Heart right ventricle (tissue), 16 donors: ENCODE measurements around the gene THAP10. TPM values are rescaled to one million over a fixed set of nuclear protein-coding genes. Genes with fewer than 3 reads are reported as not detected.

Experiments used
- ATAC-seq, 8 donors: fragments of 200-7000 bp; cut with Tn5 transposase; one replicate each; pipeline ENCODE4 v1.9.1; 2020; ENCODE audit warnings: mild to moderate bottlenecking in 8 of 8, moderate library complexity in 8 of 8, moderate number of reproducible peaks in 1 of 8
- DNase-seq, 2 donors: peaks; one replicate each; pipeline ENCODE4 v3.0.0-alpha.2; 2020
- H3K27ac ChIP-seq, 10 donors: fragments of 200-600 bp; sonication (generic) in 2 of 10; one replicate each; pipeline versions ENCODE4 v1.5.0 to v1.8.0; 2020 to 2022; ENCODE audit warnings: mild to moderate bottlenecking in 3 of 10
- H3K27me3 ChIP-seq, 7 donors: fragments of 200-600 bp; one replicate each; pipeline ENCODE4 v1.8.0; 2021 to 2022; ENCODE audit warnings: mild to moderate bottlenecking in 2 of 7
- H3K36me3 ChIP-seq, 9 donors: fragments of 200-600 bp; sonication (generic) in 1 of 9; one replicate each; pipeline versions ENCODE4 v1.5.0 to v1.8.0; 2020 to 2022; ENCODE audit warnings: mild to moderate bottlenecking in 2 of 9
- H3K4me1 ChIP-seq, 9 donors: fragments of 200-600 bp; sonication (generic) in 1 of 9; one replicate each; pipeline versions ENCODE4 v1.5.0 to v1.8.0; 2020 to 2022; ENCODE audit warnings: mild to moderate bottlenecking in 4 of 9
- H3K4me3 ChIP-seq, 10 donors: fragments of 200-600 bp; sonication (generic) in 2 of 10; one replicate each; pipeline versions ENCODE4 v1.5.0 to v1.8.0; 2020 to 2022; ENCODE audit warnings: mild to moderate bottlenecking in 7 of 10, moderate library complexity in 2 of 10
- H3K9me3 ChIP-seq, 11 donors: fragments of 200-600 bp in 10 of 11; sonication (generic) in 2 of 11; one replicate each; pipeline versions ENCODE4 v1.5.0 to v1.8.0; 2013 to 2022; ENCODE audit warnings: mild to moderate bottlenecking in 2 of 11, control low read depth in 1 of 11, moderate library complexity in 1 of 11
- WGBS, 2 donors: extraction: QIAGEN DNeasy Blood & Tissue Kit; methylation state at CpG; one replicate each; pipeline ENCODE4 v1.1.7; 2013; ENCODE audit warnings: inconsistent platforms in 1 of 2; 5-methylcytosine and 5-hydroxymethylcytosine counted together
- intact Hi-C, 10 donors: fragments of 100-400 bp; cut with DNase I; formaldehyde crosslinking; loops; one replicate each; pipeline versions ENCODE4 v1.11.1 to v1.14.2; 2022
- polyA plus RNA-seq, 2 donors: library from polyadenylated mRNA; stranded (reverse); fragments of 200-250 nt; gene quantifications; one replicate each; pipeline ENCODE4 v1.2.3, GENCODE V29; 2013
- total RNA-seq, 10 donors: library from RNA; stranded (reverse); fragmentation: NEBNext Ultra II Directional in 3 of 10; extraction: Animal tissue kit (Norgen Biotek cat#: 25700) in 3 of 10; gene quantifications; one replicate each; pipeline versions ENCODE4 v1.2.1 to v1.2.4, GENCODE V29; 2021 to 2023
- TF ChIP-seq, protein P1 (sequence below), 9 donors: fragments of 200-600 bp; sonication (generic) in 2 of 9; IDR thresholded peaks; one replicate each; pipeline versions ENCODE4 v1.5.0 to v1.8.0; 2021 to 2022; ENCODE audit warnings: antibody characterized with exemption in 9 of 9, mild to moderate bottlenecking in 5 of 9, moderate library complexity in 1 of 9
- donor health status: Arrhythmogenic right ventricular cardiomyopathy.
- donor health status: ischemic (EF 13 %, LVEDD 7.1; RV severe dilation, severe dysfunction).
- donor health status: healthy with polysubstance abuse.
- donor health status: DM: no; HTN: yes; CAD: no.
- donor health status: DM: no; HTN: no; CAD: no.
- donor health status: ischemic (EF 25% LVEDD 6.9; RV normal size, moderate dysfunction).
- donor health status: ischemic (EF 25% LVEDD 5.7; RV mildly dilated, moderate dysfunction).
- donor health status: healthy.
- donor health status: DM: yes; HTN: yes; CAD: no.
- donor health status: Ischemic cardiomyopathy.
- donor health status: ischemic (EF 35%, LVEDD 5.7; RV mildly dilated, moderate dysfunction).
- donor health status: nonischemic (EF 11% LVEDD 7.7; RV severe dilation, severe dysfunction).
- donor health status: DM: yes; HTN: yes; CAD: no.
- donor health status: PGD.
- donor health status: ischemic (EF 29% LVEDD 5.4; RV normal size, mild dysfunction).
- donor health status: nonischemic (EF 23%, LVEDD 6.1; RV moderate dilation, normal function).

THAP10 gene
- total and polyA plus RNA-seq, 12 donors = 1.2 to 7.0 (median 4.4) TPM

GRCh38 chr15:70920981-70921696 lies 28.9 kb upstream of the THAP10 start:
- WGBS, 2 donors = 34 to 52% methylated on average over 1 of the region's 1 CpG
- TF ChIP-seq, protein P1, sequence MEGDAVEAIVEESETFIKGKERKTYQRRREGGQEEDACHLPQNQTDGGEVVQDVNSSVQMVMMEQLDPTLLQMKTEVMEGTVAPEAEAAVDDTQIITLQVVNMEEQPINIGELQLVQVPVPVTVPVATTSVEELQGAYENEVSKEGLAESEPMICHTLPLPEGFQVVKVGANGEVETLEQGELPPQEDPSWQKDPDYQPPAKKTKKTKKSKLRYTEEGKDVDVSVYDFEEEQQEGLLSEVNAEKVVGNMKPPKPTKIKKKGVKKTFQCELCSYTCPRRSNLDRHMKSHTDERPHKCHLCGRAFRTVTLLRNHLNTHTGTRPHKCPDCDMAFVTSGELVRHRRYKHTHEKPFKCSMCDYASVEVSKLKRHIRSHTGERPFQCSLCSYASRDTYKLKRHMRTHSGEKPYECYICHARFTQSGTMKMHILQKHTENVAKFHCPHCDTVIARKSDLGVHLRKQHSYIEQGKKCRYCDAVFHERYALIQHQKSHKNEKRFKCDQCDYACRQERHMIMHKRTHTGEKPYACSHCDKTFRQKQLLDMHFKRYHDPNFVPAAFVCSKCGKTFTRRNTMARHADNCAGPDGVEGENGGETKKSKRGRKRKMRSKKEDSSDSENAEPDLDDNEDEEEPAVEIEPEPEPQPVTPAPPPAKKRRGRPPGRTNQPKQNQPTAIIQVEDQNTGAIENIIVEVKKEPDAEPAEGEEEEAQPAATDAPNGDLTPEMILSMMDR (IDR thresholded peaks at IDR 0.05) = no peak
- no peak for ATAC-seq

GRCh38 chr15:70917955-70918354 lies 25.7 kb upstream of the THAP10 start:
- H3K27me3 ChIP-seq = no peaks in the 10 kb centered on the region
- ATAC-seq (peak in 2 of 8 donors; percentile 35 to 50), DNase-seq (no peak)
- TF ChIP-seq, protein P1 (IDR thresholded peaks at IDR 0.05) = no peak
- intact Hi-C loops = no loop called here
- no peak overlapping the region for H3K4me3 ChIP-seq
- H3K27ac ChIP-seq = no peak overlapping the region
- H3K4me1 ChIP-seq = peaks cover 0 to 3% (median 0%) of the 10 kb centered on the region in 9 donors
- H3K36me3 ChIP-seq = peaks cover 0 to 9% (median 0%) of the 10 kb centered on the region in 9 donors
- 95 to 99% methylated on average over 6 of the region's 6 CpGs for WGBS, 2 donors
- peaks cover 0 to 11% (median 0%) of the 10 kb centered on the region in 11 donors for H3K9me3 ChIP-seq

More at GRCh38 chr15:70920981-70921696, 28.9 kb upstream of the THAP10 start:
- no peak overlapping the region for H3K27ac ChIP-seq
- H3K9me3 ChIP-seq = peaks cover 0 to 11% (median 0%) of the 10 kb centered on the region in 11 donors
- no peaks in the 10 kb centered on the region for H3K27me3 ChIP-seq
- no peaks in the 10 kb centered on the region for H3K36me3 ChIP-seq
- intact Hi-C loops = no loop called here
- DNase-seq = no peak
- peaks cover 0 to 3% (median 0%) of the 10 kb centered on the region in 9 donors for H3K4me1 ChIP-seq
- no peak overlapping the region for H3K4me3 ChIP-seq

GRCh38 chr15:70916531-70916930 lies 24.3 kb upstream of the THAP10 start:
- H3K4me1 ChIP-seq = peaks cover 0 to 3% (median 0%) of the 10 kb centered on the region in 9 donors
- peaks cover 0 to 7% (median 0%) of the 10 kb centered on the region in 11 donors for H3K9me3 ChIP-seq
- TF ChIP-seq, protein P1 (IDR thresholded peaks at IDR 0.05) = no peak
- intact Hi-C loops = no loop called here
- ATAC-seq (no peak), DNase-seq (no peak)
- 94 to 95% methylated on average over 10 of the region's 10 CpGs for WGBS, 2 donors
- no peaks in the 10 kb centered on the region for H3K27me3 ChIP-seq
- peaks cover 0 to 15% (median 0%) of the 10 kb centered on the region in 9 donors for H3K36me3 ChIP-seq
- no peak overlapping the region for H3K27ac ChIP-seq
- H3K4me3 ChIP-seq = no peak overlapping the region

DNA sequence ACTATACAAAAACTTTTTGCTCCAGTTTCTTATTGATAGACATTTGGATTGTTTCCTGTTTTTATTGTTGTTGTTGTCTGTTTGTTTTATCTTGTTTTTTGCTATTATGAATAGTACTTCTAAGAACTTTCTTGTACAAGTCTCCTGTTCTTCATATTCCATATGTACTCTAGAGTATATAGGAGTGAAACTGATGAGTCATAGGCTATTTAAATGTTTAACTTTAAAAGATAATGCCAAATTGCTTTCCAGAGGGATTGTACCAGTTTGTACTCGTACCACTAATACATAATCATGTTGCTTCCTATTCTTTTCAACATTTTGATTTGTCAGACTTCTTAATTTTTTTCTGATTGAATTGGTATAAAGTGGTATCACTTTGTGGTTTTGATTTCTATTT lies 20.0 kb upstream of the THAP10 start:
- peaks cover 0 to 9% (median 0%) of the 10 kb centered on the region in 9 donors for H3K4me1 ChIP-seq
- intact Hi-C loops = loop anchor here in 1 of 10 donors (2.0 kb wide), 1 partner anchor 15 kb away; no protein-coding TSS in a partner anchor
- H3K9me3 ChIP-seq = peaks cover 0 to 22% (median 10%) of the 10 kb centered on the region in 11 donors
- no peaks in the 10 kb centered on the region for H3K27me3 ChIP-seq
- H3K27ac ChIP-seq = no peak overlapping the region
- TF ChIP-seq, protein P1 (IDR thresholded peaks at IDR 0.05) = no peak
- ATAC-seq = no peak
- H3K4me3 ChIP-seq = no peak overlapping the region
- DNase-seq = no peak
- 94 to 100% methylated on average over 1 of the region's 1 CpG for WGBS, 2 donors
- H3K36me3 ChIP-seq = peaks cover 0 to 47% (median 12%) of the 10 kb centered on the region in 9 donors
